IMR-90 (cell line): Measurements from ENCODE around the gene SUCLA2.

Experiments used
- BHLHE40 ChIP-seq: fragments of 150-350 bp; IDR thresholded peaks from 2 replicates; pipeline ENCODE4 v1.6.1; 2016; ENCODE audit warnings: mild to moderate bottlenecking, low read depth, low read length
- CHD1 ChIP-seq: IDR thresholded peaks from 2 replicates; pipeline ENCODE4 v1.6.1; 2012; ENCODE audit warnings: low read depth, low read length, improper control_type of control experiment
- CTCF ChIP-seq: conservative IDR thresholded peaks from 2 replicates; pipeline ENCODE4 v1.5.1; 2012; ENCODE audit warnings: mild to moderate bottlenecking, low read depth, low read length, improper control_type of control experiment
- POLR2A ChIP-seq: IDR thresholded peaks from 2 replicates; pipeline ENCODE4 v1.6.1; 2012; ENCODE audit warnings: mild to moderate bottlenecking, low read depth, low read length
- RAD21 ChIP-seq: IDR thresholded peaks from 2 replicates; pipeline ENCODE4 v1.6.1; 2012; ENCODE audit warnings: low read length, improper control_type of control experiment

- TF ChIP-seq CTCF, result no peak
- no peak for TF ChIP-seq BHLHE40
- no peak for TF ChIP-seq POLR2A
- TF ChIP-seq CHD1, result no peak
- TF ChIP-seq RAD21, result no peak
These were observed 104.5 kb downstream of the SUCLA2 start for GRCh38 chr13:47896546-47896945.
